Fibroblast of skin of back (primary cell): Measurements from ENCODE around the gene ATPAF1.

ENCODE experiments used
- DNase-seq: peaks from one replicate; pipeline ENCODE4 v3.0.0-alpha.2; 2013

Gene ATPAF1

GRCh38 chr1:46585312-46585938 lies 82.7 kb downstream of the ATPAF1 start:
- no peak for DNase-seq

- no peak for DNase-seq
Measured at GRCh38 chr1:46583494-46583893, 84.7 kb downstream of the ATPAF1 start.

DNA sequence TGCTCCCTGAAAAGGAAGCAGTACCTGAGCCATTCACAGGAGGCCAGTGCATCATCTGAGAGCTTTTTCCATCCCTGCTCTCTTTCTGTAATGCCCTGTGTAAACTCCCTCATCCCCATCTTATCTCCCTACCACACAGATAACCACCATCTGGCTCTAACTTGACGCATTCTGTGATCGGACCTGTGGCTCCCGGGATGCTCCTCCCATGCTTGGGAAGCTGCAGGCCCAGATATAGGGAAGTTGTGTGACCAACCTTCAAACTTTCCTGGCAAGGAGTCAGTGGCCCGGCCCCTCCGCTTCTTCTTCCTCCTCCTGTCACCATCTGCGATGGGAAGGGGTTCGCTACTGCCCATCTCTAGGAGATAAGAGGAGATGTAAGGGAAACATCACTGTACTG lies 85.2 kb downstream of the ATPAF1 start:
- DNase-seq = no peak
